GM23338 (cell line): ENCODE results near the gene HK1. TPM values are rescaled to one million over a fixed set of nuclear protein-coding genes. Genes with fewer than 3 reads are reported as not detected.

ENCODE experiments used
- ATAC-seq: fragments of 200-7000 bp; cut with Tn5 transposase; 3 replicates; pipeline ENCODE4 v1.9.1; 2020
- DNase-seq: peaks from one replicate; pipeline ENCODE4 v3.0.0-alpha.2; 2015; ENCODE audit warnings: low spot score
- H2AFZ ChIP-seq: fragments of 200-600 bp; sonication (generic); 2 replicates; pipeline ENCODE4 v1.8.0; 2016; ENCODE audit warnings: antibody characterized with exemption, mild to moderate bottlenecking, moderate library complexity
- H3F3A ChIP-seq: fragments of 200-600 bp; sonication (generic); replicated peaks from 2 replicates; pipeline ENCODE4 v1.8.0; 2017; ENCODE audit warnings: antibody characterized with exemption, mixed run types, low read depth
- H3K27ac ChIP-seq: fragments of 200-600 bp; sonication (generic); 2 replicates; pipeline ENCODE4 v1.6.1; 2016; ENCODE audit warnings: low read depth
- H3K27me3 ChIP-seq: fragments of 200-600 bp; sonication (generic); 2 replicates; pipeline ENCODE4 v1.8.0; 2016; ENCODE audit warnings: mild to moderate bottlenecking, mixed run types, moderate library complexity; ENCODE audit not compliant: insufficient read depth
- H3K36me3 ChIP-seq: fragments of 200-600 bp; sonication (generic); 2 replicates; pipeline ENCODE4 v1.8.0; 2016; ENCODE audit warnings: mild to moderate bottlenecking; ENCODE audit not compliant: insufficient read depth
- H3K4me1 ChIP-seq: fragments of 200-600 bp; sonication (generic); 2 replicates; pipeline ENCODE4 v1.8.0; 2016; ENCODE audit warnings: mild to moderate bottlenecking, moderate library complexity; ENCODE audit not compliant: insufficient read depth
- H3K4me2 ChIP-seq: fragments of 200-600 bp; sonication (generic); 2 replicates; pipeline ENCODE4 v1.7.1; 2017; ENCODE audit warnings: mixed run types
- H3K4me3 ChIP-seq: fragments of 200-600 bp; sonication (generic); 2 replicates; pipeline ENCODE4 v1.6.1; 2016; ENCODE audit warnings: mixed run types
- H3K79me2 ChIP-seq: fragments of 200-600 bp; sonication (generic); replicated peaks from 2 replicates; pipeline ENCODE4 v1.8.0; 2017; ENCODE audit warnings: mild to moderate bottlenecking; ENCODE audit not compliant: insufficient read depth
- H3K9me2 ChIP-seq: fragments of 200-600 bp; sonication (generic); 2 replicates; pipeline ENCODE4 v1.8.0; 2017; ENCODE audit not compliant: insufficient read depth
- H4K20me1 ChIP-seq: fragments of 200-600 bp; sonication (generic); replicated peaks from 2 replicates; pipeline ENCODE4 v1.8.0; 2017; ENCODE audit warnings: mild to moderate bottlenecking; ENCODE audit not compliant: insufficient read depth
- H3K27ac Mint-ChIP-seq: 2 replicates; pipeline ENCODE4 v1.8.0; 2020; ENCODE audit warnings: inconsistent platforms, mild to moderate bottlenecking, moderate library complexity, mixed read lengths
- H3K27me3 Mint-ChIP-seq: 3 replicates; pipeline ENCODE4 v1.8.0; 2022; ENCODE audit warnings: low read depth, mild to moderate bottlenecking, moderate library complexity, mixed read lengths, inconsistent platforms; ENCODE audit not compliant: insufficient read depth, poor library complexity
- H3K36me3 Mint-ChIP-seq: 3 replicates; pipeline ENCODE4 v1.8.0; 2021; ENCODE audit warnings: low read depth, mild to moderate bottlenecking, inconsistent platforms, moderate library complexity, mixed read lengths
- H3K4me1 Mint-ChIP-seq: 3 replicates; pipeline ENCODE4 v1.8.0; 2020; ENCODE audit warnings: mild to moderate bottlenecking, inconsistent platforms, mixed read lengths
- H3K4me3 Mint-ChIP-seq: 3 replicates; pipeline ENCODE4 v1.8.0; 2021; ENCODE audit warnings: moderate library complexity, mild to moderate bottlenecking, inconsistent platforms, mixed read lengths
- H3K9me3 Mint-ChIP-seq: 3 replicates; pipeline ENCODE4 v1.8.0; 2020; ENCODE audit warnings: moderate library complexity, mild to moderate bottlenecking, inconsistent platforms, mixed read lengths
- CTCF ChIP-seq, 2 experiments: fragments of 200-600 bp in 1 of 2; sonication (generic) in 1 of 2; conservative IDR thresholded peaks; 2 replicates each; pipeline versions ENCODE4 v1.5.1 to v1.6.1; 2016 to 2017; ENCODE audit warnings: antibody characterized with exemption in 2 of 2, low read depth in 2 of 2, mild to moderate bottlenecking in 2 of 2, moderate library complexity in 1 of 2
- ETS1 ChIP-seq: IDR thresholded peaks from 2 replicates; pipeline ENCODE4 v1.6.1; 2016; ENCODE audit warnings: antibody characterized with exemption
- EZH2 ChIP-seq: fragments of 200-600 bp; sonication (generic); IDR thresholded peaks from one replicate; pipeline ENCODE4 v1.8.0; 2017; ENCODE audit warnings: antibody characterized with exemption, mild to moderate bottlenecking, low read depth; ENCODE audit not compliant: unreplicated experiment
- EZH2phosphoT487 ChIP-seq: fragments of 200-600 bp; sonication (generic); IDR thresholded peaks from one replicate; pipeline ENCODE4 v1.8.1; 2018; ENCODE audit warnings: antibody characterized with exemption; ENCODE audit not compliant: unreplicated experiment
- JUNB ChIP-seq: IDR thresholded peaks from one replicate; pipeline ENCODE4 v1.6.1; 2016; ENCODE audit warnings: antibody characterized with exemption; ENCODE audit not compliant: unreplicated experiment
- NANOG ChIP-seq: IDR thresholded peaks from 2 replicates; pipeline ENCODE4 v1.6.1; 2016; ENCODE audit warnings: antibody characterized with exemption, borderline replicate concordance
- POLR2AphosphoS5 ChIP-seq: IDR thresholded peaks from 2 replicates; pipeline ENCODE4 v1.6.1; 2016; ENCODE audit warnings: antibody characterized with exemption, low read depth
- STAT1 ChIP-seq: IDR thresholded peaks from one replicate; pipeline ENCODE4 v1.6.1; 2016; ENCODE audit warnings: antibody characterized with exemption; ENCODE audit not compliant: unreplicated experiment
- ZNF114 ChIP-seq: fragments of 250-450 bp; sonication (Bioruptor Pico); IDR thresholded peaks from 2 replicates; pipeline ENCODE4 v1.5.0; 2020; ENCODE audit warnings: mild to moderate bottlenecking, moderate library complexity
- ZNF331 ChIP-seq: fragments of 250-450 bp; sonication (Bioruptor Pico); IDR thresholded peaks from 2 replicates; pipeline ENCODE4 v1.5.0; 2020; ENCODE audit warnings: low read depth, mild to moderate bottlenecking, moderate library complexity
- ZNF462 ChIP-seq: fragments of 250-450 bp; sonication (Bioruptor Pico); IDR thresholded peaks from 2 replicates; pipeline ENCODE4 v1.5.0; 2020; ENCODE audit warnings: mild to moderate bottlenecking, moderate library complexity
- polyA plus RNA-seq: library from polyadenylated mRNA; unstranded; fragments of >200 nt; fragmentation: Nextera tagmentation; extraction: Ambion mirVana; gene quantifications from 2 replicates; pipeline ENCODE4 v1.2.1, GENCODE V29; 2016
- total RNA-seq: library from RNA; depleted of rRNA; stranded (reverse); fragments of >200 nt; shearing (Covaris generic); gene quantifications from 2 replicates; pipeline ENCODE4 v1.2.3, GENCODE V29; 2014

The HK1 gene
- total and polyA plus RNA-seq, 2 experiments from 2014 or later = 76.6 to 229 TPM

- no peak for TF ChIP-seq ETS1
- no peak for TF ChIP-seq CTCF (conservative IDR thresholded peaks at IDR 0.05; ENCODE audit: low read depth in 2 of 2)
- no peak for TF ChIP-seq ZNF114
- TF ChIP-seq EZH2 = no peak
- no peak for TF ChIP-seq STAT1
- no peak for TF ChIP-seq NANOG
- no peak for TF ChIP-seq POLR2AphosphoS5
- TF ChIP-seq ZNF331 (CRISPR knock-in tag) = no peak
- TF ChIP-seq EZH2phosphoT487 = no peak
- TF ChIP-seq JUNB = no peak
Observed at GRCh38 chr10:69259547-69260243, 18.6 kb upstream of the HK1 start (continued).

- H4K20me1 ChIP-seq = no peaks in the 10 kb centered on the region
- Mint-ChIP-seq H3K36me3 (no peaks in the 10 kb centered on the region), H3K27me3 (peaks cover 7% of the 10 kb centered on the region), H3K4me1 (no peaks in the 10 kb centered on the region; the same call in 2 of the 3 replicates), H3K4me3 (no peak overlapping the region), H3K9me3 (no peaks in the 10 kb centered on the region), H3K27ac (no peak overlapping the region)
- no peak overlapping the region for H3K4me3 ChIP-seq
- peak overlapping the region; percentile 63; the same call in 1 of the 2 replicates for H2AFZ ChIP-seq
- H3K36me3 ChIP-seq = no peaks in the 10 kb centered on the region
- H3K27me3 ChIP-seq = no peaks in the 10 kb centered on the region
- no peak overlapping the region for H3K27ac ChIP-seq
- H3K4me2 ChIP-seq = no peak overlapping the region
- DNase-seq = no peak
- no peaks in the 10 kb centered on the region for H3F3A ChIP-seq
- H3K4me1 ChIP-seq = no peaks in the 10 kb centered on the region
- H3K79me2 ChIP-seq = no peaks in the 10 kb centered on the region
- H3K9me2 ChIP-seq = peaks cover 7% of the 10 kb centered on the region; the same call in 1 of the 2 replicates
- no peak for ATAC-seq
- TF ChIP-seq JUNB (no peak), POLR2AphosphoS5 (no peak), ETS1 (no peak), EZH2phosphoT487 (no peak), ZNF462 (no peak)
Observed at GRCh38 chr10:69261184-69261583, 17.1 kb upstream of the HK1 start.
